NCI-H774 (cell line): ENCODE data around the gene ABHD8.
A peak's percentile ranks its signal among the peaks of the same experiment; 100 is the strongest.
"Not testable (repeated sequence)": the region's sequence is repeated elsewhere in the genome, so short reads cannot be mapped to it uniquely, and the experiment has no call there.

ENCODE experiments used
- DNase-seq: peaks from one replicate; lab custom pipeline; 2025; lab: John Stamatoyannopoulos, UW

Gene ABHD8

DNA sequence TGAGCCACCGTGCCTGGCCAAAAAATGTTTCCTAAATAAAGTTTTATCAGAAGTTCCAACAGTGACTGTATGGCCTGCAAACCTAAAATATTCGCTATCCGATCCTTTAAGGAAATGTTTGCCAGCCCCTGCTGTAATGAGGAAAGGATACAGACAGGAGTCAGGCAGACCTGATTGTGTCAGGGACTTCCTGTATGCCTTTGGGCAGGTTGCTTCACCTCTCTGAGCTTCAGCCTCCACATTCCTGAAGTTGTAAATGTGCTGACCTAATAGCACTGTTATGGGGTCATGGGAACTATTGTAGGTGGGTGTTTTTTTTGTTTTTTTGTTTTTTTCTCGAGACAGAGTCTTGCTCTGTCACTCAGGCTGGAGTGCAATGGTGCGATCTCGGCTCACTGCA is 6.2 kb downstream of the ABHD8 start:
- no peak for DNase-seq

DNA sequence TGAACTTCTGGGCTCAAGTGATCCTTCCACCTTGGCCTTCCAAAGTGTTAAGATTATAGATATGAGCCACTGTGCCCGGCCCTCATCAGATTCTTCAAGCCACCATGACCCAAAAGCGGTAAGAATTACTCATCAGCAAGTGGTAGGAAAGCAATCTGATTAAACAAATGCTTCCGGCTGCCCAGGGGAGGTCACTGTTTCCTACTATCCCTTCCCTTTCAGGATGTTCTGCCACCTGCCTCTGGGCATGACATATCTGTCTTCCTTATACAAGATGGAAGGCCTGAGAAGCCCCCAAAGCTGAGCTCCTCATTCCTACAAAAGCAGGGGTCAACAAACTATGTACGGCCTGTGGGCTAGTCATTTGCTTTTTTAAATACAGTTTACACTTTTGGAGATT is 7.0 kb downstream of the ABHD8 start:
- no peak for DNase-seq

DNA sequence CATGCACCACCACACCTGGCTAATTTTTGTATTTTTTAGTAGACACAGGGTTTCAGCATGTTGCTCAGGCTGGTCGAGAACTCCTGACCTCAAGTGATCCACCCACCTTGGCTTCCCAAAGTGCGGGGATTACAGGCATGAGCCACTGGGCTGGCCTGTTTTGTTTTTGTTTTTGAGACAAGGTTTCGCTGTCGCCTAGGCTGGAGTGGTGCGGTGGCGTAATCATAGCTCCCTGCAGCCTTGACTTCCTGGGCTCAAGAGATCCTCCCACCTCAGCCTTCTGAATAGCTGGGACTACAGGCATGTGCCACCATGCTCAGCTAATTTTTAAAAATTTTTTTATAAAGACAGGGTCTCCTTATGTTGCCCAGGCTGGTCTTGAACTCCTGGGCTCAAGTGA is 7.7 kb downstream of the ABHD8 start:
- not testable (repeated sequence) for DNase-seq

DNA sequence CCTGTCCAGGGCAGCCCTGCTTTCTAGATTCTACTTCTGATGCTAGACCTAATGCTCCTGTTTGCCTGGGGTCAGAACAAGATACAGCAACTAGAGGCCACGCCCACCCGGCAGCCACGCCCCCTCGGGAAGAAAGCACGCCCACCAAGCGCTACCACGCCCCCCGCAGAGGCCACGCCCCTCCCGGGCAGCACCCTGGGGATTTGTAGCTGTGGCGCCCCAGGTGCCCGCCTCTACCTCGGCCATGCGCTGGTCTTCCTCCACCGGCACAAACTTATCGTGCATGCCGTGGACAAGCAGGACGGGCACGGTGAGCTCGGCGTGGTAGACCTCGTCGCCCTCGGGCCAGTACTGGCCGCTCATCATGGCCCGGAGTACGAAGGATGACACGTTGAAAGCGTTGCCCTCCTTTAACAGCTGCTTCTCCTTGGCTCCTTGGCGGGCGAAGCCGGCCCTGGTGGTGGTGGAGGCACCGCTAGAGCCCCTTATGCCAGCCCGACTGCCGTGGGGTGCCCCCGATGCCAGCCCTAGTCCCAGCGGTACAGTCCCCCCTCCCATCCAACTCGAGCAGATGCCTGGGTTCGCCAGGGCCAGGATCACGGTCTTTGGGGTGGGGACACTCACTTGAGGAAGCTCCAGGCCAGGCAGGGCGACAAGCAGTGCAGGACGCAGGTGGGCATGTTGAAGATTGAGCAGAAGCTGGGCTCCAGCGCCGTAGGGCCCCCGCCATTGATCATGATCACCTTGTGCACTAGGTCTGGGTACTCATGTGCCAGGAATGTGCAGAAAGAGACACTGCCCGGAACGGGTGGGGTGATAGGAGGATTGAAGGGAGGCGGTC is 9.0 kb downstream of the ABHD8 start:
- no peak for DNase-seq

DNA sequence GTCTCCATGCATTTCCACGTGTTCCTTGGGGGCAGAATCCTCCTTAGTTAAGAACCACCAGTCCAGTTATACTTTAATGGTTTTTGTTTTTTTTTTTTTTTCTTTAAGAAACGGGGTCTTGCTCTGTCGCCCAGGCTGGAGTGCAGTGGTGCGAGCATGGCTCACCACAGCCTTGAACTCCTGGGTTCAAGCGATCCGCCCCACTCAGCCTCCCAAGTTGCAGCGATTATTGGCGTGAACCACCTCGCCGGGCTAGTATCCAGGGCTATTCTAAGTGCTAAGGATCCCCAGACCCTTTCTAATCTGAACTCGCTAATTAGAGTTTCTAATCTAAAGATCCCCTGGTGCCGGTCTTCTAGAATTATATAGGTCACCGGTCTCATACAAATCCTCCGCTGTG is 9.6 kb downstream of the ABHD8 start:
- DNase-seq, result no peak

DNA sequence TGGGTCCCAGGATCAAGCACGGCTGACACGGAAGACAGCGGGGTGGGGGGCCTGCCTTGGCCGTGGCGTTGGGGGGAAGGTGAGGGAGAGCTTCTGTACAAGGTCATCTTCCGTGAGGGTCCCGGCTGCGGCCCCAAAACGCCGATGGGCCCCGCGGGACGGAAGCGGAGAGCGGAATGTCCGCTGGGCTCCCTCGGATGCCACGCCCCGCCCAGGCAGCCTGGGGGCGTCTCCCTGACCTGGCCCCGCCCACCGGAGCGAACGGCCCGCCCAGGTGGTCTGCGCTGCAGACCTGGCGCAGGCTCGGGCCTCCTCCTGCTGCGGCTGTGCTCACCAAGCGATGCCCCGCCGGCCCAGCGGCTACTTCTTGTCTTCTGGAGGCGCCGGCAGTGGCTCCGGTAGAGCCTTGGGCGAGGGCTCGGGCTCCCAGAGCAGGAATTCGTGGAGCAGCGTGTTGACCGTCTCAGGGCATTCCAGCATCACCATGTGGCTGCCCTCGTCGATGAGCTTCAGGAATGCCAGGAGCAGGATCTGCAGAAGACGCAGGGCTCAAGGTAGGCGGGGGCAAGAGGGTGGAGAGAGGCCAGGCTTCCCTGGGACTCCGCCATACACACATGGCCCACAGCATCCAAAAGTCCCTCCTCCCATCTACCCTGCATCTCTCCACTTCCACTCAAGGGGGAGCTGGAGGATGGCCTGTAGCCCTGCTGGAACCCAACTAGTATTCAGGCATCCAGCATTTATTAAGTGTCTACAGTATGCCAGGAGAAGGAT is 10.7 kb downstream of the ABHD8 start:
- DNase-seq, result no peak

DNA sequence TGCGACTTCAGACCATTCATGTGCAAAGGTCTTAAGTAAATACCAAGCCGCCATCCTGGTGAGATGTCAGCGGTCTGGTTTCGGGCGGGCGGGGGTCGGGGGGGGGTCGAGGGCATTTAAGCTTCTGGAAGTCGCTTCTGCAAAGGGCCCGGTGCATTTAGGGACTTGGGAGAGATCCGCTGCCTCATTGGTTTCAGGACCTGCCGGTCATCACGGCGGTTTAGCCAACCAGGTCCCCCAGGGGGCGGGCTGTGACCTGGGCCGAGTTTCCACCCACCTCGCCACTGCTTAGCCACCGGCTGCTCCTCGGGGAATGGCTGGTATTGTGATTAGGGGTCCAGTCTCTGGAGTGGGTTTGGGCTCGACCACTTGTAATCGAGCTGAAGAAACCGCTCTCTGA is 13.7 kb downstream of the ABHD8 start:
- DNase-seq, result no peak

DNA sequence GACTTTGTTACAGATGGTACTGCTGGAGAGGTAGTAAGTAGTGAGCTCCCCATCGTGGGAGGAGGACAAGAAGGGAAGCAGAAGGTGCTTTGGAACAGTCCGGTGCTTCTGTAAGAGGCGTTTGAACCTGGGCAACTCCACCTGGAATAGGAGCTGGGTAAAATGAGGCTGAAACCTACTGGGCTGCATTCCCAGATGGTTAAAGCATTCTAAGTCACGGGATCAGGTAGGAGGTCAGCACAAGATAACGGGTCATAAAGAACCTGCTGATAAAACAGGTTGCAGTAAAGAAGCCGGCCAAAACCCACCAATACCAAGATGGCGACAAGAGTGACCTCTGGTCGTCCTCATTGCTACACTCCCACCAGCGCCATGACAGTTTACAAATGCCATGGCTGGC is 16.5 kb downstream of the ABHD8 start:
- no peak for DNase-seq

DNA sequence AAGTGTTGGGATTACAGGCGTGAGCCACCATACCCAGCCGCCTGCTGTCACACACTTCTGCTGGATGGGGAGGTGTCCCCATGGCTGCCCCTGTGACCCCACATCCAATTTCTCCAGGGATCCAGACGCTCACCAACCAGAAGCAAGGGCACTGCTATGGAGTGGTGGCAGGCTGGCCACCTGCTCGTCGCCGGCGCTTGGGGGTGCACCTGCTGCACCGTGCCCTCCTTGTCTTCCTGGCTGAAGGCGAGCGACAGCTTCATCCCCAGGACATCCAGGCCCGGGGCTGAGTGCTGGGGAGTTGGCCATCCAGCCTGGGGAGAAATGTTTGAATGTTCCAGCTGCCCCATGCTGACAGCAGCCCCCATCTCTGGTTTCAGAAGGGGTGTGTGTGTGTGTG is 17.0 kb downstream of the ABHD8 start:
- no peak for DNase-seq

DNA sequence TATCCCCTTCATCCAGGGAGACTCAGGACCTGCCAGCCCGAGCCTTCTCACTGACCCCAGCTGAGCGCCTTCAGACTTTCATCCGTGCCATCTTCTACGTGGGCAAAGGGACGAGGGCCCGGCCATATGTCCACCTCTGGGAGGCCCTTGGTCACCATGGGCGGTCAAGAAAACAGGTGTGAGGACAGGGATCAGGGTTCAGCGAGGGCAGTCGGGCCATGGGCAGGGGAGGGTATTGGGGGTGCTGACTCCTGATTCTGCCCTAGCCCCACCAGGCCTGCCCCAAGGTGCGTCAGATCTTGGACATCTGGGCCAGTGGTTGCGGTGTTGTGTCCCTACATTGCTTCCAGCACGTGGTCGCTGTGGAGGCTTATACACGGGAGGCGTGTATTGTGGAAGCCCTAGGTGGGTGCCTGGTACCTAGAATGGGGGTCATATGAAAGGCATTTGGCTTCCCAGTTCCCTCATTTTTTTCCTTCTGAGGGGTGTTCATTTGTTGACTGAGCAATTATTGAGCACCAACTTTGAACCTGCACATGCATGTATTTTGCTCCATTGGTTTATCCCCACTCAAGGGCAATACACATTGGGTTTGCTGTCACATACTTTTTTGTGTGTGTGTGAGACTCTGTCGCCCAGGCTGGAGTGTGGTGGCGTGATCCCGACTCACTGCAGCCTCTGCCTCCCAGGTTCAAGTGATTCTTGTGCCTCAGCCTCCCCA is 17.6 kb downstream of the ABHD8 start:
- DNase-seq, result no peak

DNA sequence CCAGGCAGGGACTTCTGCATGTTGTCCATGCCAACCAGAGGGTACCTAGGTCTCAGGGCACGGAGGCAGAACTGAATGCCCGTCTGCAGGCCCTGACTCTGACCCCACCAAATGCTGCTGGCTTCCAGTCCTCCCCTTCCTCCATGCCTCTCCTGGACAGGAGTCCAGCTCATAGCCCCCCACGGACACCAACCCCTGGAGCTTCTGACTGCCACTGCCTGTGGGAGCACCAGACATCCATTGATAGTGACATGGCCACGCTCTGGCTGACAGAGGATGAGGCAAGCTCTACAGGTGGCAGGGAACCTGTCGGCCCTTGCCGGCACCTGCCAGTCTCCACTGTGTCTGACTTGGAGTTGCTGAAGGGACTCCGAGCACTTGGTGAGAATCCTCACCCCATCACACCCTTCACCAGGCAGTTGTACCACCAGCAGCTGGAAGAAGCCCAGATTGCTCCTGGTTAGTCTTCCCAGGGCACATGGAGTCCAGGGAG is 19.7 kb downstream of the ABHD8 start:
- no peak for DNase-seq

DNA sequence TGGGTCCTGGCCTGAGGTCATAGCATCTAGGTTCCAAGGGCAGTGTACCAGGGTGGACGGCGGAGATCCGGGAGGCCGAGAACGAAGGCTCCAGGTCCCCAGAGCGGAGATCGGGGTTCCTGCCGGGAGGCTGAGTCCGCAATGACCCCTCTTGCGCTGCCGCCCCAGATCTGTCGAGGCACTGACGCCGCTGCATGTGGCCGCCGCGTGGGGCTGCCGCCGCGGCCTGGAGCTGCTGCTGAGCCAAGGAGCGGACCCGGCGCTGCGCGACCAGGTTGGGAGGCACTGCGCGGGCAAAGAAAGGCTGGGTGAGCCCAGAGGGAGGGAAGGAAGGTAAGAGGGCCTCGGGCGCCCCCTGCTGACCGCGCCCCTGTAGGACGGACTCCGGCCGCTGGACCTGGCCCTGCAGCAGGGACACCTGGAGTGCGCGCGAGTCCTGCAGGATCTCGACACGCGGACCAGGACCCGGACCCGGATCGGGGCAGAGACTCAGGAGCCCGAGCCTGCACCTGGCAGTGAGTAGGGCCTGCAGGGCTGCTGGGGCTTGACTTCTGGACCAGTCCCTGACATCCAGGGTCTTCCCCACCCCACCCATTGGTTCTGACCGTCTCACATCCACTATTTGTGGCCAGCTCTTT is 20.6 kb downstream of the ABHD8 start:
- peak; percentile 75 for DNase-seq

DNA sequence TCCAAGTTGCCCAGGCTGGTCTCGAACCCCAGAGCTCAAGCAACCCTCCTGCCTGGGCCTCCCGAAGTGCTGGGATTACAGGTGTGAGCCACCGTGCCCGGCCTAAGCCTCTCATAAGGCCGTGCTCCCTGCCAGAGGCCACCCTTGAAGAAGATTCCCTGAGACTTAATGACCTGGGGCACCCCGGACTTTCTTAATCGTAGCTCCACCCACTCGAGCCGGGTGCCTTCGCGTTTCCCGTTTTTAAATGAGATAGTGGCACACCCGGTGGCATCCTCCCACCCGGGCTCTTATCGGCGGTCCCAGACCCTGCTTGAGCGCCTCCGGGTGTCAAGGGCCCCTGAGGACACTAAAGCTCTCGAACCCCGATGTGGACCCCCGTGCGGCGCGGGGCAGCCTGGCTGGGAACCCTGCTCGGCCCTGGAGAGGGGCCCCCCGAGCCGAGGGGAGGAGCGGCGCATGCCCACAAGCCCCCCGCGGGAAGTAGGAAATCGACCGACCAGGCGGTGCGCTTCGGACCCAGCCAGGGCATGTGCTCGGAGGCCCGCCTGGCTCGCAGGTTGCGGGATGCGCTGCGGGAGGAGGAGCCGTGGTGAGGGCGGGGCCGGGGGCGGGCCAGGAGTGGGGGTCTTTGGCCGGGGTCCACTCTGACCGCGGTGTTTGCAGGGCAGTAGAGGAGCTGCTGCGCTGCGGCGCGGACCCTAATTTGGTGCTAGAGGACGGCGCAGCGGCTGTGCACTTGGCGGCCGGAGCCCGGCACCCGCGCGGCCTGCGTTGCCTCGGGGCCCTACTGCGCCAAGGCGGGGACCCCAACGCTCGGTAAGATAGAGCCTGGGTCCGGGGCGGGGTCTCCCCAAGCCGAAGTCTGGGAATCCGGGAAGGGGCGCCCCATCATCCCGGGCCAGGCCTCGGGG is 21.6 kb downstream of the ABHD8 start, which contains the start of gene ANKLE1:
Gene ANKLE1 (plus strand): TSS at position 511 of the 914 bp plus-strand sequence. CDS start 20 bp downstream, at position 531.
- no peak for DNase-seq

DNA sequence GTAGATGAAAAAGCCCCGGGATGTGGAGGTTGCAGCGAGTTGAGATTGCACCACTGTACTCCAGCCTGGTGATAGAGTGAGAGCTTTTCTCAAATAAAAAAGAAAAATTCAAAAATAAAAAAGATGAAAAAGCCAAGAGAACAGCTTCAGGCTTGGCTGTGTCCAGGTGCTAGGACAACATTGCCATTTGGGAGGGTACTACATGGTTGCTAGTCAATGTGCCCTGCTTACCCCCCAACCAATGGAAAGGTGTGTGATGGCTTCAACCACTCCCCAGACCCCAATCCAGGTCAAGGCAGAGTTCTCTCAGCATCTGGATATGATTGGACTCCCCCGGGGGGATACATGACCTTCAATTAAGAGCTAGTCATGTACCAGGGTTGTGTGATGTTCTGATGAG is 23.8 kb downstream of the ABHD8 start:
- DNase-seq, result no peak

DNA sequence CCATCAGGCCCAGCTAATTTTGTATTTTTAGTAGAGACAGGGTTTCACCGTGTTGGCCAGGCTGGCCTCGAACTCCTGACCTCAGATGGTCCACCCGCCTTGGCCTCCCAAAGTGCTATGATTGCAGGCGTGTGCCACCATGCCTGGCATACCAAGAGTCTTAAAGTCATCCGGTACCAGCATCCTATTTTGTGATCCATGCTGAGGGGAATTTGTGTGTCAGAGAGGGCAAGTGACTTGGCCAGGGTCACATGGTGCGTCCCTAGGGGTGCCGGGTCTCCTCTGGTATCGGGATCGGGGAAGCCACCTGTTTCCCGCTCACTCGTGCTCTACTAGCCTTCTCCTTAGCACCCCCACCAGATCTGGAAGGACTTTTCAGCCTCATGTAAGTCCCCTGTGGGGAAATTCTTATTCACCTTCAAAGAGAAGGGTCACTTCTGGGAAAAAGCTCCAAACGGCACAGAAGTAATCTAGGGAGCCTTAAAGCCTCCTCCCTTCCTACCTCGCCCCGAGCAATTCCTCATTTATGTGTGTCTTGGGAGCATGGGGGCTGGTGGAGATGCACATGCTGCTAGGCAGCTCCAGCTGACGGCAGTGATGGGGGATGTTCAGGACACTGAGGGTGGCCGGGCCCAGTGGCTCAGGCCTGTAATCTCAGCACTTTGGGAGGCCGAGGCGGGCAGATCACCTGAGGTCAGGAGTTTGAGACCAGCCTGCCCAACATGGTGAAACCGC is 27.6 kb downstream of the ABHD8 start:
- DNase-seq, result no peak

DNA sequence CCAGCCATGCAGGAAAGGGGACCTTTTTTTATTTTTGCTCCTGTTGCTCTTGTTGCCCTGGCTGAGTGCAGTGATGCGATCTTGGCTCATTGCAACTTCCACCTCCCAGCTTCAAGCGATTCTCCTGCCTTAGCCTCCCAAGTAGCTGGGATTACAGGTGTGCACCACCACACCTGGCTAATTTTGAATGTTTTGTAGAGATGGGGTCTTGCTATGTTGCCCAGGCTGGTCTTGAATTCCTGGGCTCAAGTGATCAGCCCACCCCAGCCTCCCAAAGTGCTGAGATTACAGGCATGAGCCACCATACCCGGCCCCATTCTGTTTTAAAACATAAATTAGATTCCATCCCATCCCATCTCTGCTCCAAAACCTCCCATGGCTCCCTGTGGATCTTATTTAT is 28.3 kb downstream of the ABHD8 start:
- DNase-seq, result not testable (repeated sequence)

DNA sequence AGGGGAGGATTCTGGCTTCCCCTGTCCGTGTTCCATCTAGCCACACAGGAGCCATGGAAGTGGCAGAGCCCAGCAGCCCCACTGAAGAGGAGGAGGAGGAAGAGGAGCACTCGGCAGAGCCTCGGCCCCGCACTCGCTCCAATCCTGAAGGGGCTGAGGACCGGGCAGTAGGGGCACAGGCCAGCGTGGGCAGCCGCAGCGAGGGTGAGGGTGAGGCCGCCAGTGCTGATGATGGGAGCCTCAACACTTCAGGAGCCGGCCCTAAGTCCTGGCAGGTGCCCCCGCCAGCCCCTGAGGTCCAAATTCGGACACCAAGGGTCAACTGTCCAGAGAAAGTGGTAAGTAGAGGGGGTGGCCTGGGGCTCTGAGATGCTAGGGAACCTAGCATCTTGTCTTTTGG is 34.5 kb downstream of the ABHD8 start:
- no peak for DNase-seq

DNA sequence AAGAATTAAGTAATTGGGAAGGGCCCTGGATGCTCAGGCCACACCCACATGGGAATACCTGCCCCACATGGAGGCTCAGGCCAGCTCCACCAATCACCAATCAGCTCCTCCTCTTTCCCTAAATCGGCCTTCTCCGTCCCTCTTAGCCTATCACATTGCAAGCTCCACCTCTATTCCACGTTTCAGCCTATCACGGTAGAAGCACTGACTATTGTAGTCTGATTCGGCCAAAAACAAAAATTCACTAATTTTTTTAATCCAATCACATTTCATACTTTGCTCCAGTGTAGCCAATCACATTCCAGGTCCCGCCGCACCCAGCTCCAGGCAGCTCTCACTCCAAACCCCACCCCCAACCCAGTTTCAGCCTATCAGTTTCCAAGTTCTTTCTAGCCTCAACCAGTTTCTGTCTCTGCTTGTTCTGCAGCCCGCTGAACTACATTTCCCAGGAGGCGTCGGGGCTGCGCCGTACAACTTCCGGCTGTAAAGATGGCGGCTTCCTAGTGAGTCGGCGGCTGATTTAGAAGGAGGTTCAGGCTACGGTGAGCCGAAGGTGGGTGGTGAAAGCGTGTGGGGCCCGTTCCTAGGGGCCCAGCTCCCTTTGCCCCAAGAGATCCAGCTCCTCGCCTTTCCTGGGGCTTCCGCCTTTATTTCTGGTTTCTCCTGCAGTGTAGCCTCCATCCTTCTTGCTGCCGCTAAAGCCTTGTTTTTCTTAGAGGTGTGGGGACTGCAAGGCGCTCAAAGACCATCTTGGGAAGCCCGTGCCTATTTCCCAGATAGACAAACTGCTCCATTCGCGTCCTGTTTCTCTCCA is 36.0 kb downstream of the ABHD8 start, which contains the start of gene BABAM1:
Gene BABAM1 (plus strand): TSS at position 469 of the 814 bp plus-strand sequence. CDS start 1,364 bp downstream, outside the sequence.
- DNase-seq, result peak; percentile 95

DNA sequence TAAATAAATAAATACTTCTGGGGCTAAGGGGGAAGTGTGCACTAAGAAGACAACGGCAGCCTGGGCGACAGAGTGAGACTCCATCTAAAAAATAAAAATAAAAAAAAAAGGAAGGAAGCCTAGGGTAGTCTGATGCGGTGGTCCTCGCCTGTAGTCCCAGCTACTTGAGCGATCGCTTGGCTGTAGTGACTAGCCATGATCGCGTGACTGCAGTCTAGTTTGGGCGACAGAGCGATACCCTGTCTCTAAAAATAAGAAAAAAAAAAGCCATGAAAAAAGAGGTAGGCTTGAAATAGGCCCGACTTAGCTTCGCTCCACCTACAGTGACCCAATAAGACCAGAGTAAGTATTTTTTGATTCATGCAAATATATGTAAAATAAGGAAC is 36.6 kb downstream of the ABHD8 start:
- no peak for DNase-seq
